HEK293T (cell line): Measurements from ENCODE around the gene DGKH.

Experiments used
- FOXK2 ChIP-seq: fragments of 450-650 bp; IDR thresholded peaks from 2 replicates; pipeline ENCODE4 v1.6.1; 2016; ENCODE audit warnings: mild to moderate bottlenecking
- FOXM1 ChIP-seq: fragments of 450-650 bp; IDR thresholded peaks from 2 replicates; pipeline ENCODE4 v1.6.1; 2017; ENCODE audit warnings: mild to moderate bottlenecking, borderline replicate concordance
- HDGF ChIP-seq: fragments of 450-650 bp; IDR thresholded peaks from 2 replicates; pipeline ENCODE4 v1.6.1; 2017; ENCODE audit warnings: antibody characterized with exemption, borderline replicate concordance
- NFRKB ChIP-seq: fragments of 450-650 bp; IDR thresholded peaks from 2 replicates; pipeline ENCODE4 v1.6.1; 2016; ENCODE audit warnings: mild to moderate bottlenecking, moderate library complexity
- SP1 ChIP-seq: fragments of 450-650 bp; IDR thresholded peaks from 2 replicates; pipeline ENCODE4 v1.6.1; 2017
- SUZ12 ChIP-seq: fragments of 450-650 bp; IDR thresholded peaks from 2 replicates; pipeline ENCODE4 v1.6.1; 2016; ENCODE audit warnings: mild to moderate bottlenecking
- TARDBP ChIP-seq: fragments of 450-650 bp; IDR thresholded peaks from 2 replicates; pipeline ENCODE4 v1.6.1; 2016
- ZNF384 ChIP-seq: fragments of 450-650 bp; IDR thresholded peaks from 2 replicates; pipeline ENCODE4 v1.6.1; 2016

GRCh38 chr13:42078128-42078808 is 29.8 kb downstream of the DGKH start:
- no peak for TF ChIP-seq FOXM1
- TF ChIP-seq SUZ12: no peak
- TF ChIP-seq TARDBP: no peak
- no peak for TF ChIP-seq ZNF384
- TF ChIP-seq SP1: no peak
- TF ChIP-seq NFRKB: no peak
- TF ChIP-seq FOXK2: no peak
- TF ChIP-seq HDGF: no peak
